ENCODE results near the gene GOT1.
A peak's percentile ranks its signal among the peaks of the same experiment; 100 is the strongest.

Gene GOT1

GRCh38 chr10:99432881-99433280, 2.5 kb upstream of the GOT1 start:
- no peak for DNase-seq

- DNase-seq: no peak
These were observed 1.6 kb upstream of the GOT1 start for GRCh38 chr10:99432047-99432446.

DNA sequence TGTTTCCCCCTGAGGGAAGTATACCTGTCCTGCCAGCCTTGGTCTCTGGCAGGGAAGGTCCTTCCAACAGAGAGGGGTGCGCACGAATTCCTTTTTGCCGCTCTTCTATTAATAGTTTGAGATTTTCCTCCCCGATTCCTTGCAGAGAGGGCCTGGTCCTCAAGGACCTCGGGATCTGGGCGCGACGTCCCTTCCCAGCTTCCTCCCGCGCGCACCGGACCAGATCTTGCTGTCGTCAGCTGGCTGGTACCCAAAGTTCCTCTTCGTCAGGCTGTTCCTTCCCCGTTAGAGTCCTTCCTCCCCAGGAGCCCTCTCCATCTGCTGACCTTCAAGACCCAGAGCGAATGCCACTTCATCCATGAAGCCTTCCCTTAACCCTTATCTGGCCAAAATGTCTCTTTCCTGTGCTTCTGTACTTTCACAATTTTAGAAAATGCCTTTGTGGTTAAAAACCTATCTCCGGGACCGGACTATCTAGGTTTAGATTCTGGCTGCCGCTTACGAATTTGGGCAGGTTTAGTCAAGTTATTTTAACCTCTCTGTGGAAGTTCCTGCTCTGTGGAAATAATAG, 851 bp upstream of the GOT1 start:
- peak; percentile 36 for DNase-seq

- no peak for DNase-seq
These were observed 341 bp downstream of the GOT1 start for GRCh38 chr10:99430116-99430450.

- DNase-seq: no peak
These were observed 818 bp downstream of the GOT1 start for GRCh38 chr10:99429517-99430095.

DNA sequence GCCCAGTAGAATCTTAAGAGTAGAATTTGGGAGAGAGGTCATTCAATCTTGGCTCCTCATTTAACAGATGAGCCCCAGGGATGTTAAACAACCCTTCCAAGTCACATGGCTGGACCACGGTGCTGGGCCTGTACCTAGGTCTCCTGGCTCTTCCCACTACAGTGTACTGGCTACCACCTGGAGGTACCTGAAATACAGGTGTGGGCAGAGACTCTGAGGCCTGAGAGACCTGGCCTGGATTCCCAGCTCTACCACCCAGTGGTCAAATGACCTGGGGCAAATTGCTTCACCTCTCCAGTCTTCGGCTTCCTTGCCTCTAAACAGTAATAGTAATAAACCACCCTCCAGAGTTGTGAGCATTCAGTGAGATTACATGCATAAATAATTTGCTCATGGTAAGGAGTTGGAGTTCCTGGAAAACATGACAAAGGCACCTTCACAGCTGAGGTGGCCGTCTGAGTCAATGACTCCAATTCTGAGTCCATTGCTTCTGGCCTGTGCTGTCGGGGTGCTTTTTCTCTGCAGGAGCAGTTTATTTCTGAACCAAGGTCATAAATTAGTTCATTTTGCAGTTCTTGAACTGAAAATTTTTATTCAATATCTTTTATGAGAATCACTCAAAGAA, 2.7 kb downstream of the GOT1 start:
- DNase-seq: no peak

- DNase-seq: no peak
These were observed 3.7 kb downstream of the GOT1 start for GRCh38 chr10:99426689-99427088.

DNA sequence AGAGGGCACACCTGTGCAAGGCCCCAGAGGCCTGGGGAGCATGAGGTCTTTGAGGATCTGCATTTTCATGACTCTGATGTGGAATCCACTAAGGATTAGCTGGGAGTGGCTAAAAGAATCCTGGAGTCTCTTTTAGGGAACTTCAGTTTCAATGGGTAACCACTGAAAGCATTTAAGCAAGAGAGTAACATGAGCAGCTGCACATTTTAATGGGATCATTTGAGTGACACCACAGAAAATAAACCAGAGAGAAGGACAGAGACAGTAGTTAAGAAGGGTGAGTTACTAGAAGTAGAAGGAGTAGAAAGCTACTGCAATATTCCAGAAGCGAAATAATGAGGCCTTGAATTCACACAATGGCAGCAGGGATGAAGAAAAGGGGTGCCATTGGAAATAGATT, 5.2 kb downstream of the GOT1 start:
- DNase-seq: no peak

GRCh38 chr10:99424656-99425055, 5.8 kb downstream of the GOT1 start:
- no peak for DNase-seq

- no peak for DNase-seq
These were observed 7.8 kb downstream of the GOT1 start for GRCh38 chr10:99422529-99423096.

- no peak for DNase-seq
These were observed 9.1 kb downstream of the GOT1 start for GRCh38 chr10:99421233-99421739.

GRCh38 chr10:99419688-99420087, 10.7 kb downstream of the GOT1 start:
- no peak for DNase-seq

DNA sequence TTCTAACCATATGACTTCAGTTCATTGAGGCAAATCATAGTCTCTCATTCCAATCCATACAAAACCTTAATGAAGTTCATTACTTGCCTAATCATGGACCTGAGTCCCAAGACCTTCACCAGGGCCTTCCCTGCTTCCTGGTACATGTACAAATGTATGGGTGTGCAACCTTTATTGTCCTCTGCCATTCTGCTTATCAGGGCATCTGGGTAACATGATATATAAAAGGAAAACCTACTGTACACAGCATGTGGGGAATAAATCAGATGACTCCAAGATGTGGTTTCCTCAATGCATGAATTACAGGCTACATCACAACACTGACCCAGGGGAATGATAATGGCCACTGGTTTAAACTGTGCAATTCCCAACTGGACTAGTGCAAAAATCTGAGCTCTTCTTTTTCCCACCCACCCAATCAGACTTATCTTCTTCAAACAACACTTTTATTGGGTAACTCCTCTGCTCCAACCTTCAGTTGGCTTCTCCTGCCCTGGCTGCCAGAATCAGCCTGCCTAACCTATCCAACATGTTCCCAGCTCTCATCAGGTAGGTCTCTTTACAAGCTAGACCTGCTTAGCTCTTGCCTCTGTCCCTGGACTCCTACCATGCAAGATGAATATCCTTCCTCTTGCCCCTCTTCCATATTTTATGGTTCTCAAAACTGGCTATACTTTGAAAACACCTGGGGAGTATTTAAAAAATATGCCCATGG, 11.4 kb downstream of the GOT1 start:
- no peak for DNase-seq

DNA sequence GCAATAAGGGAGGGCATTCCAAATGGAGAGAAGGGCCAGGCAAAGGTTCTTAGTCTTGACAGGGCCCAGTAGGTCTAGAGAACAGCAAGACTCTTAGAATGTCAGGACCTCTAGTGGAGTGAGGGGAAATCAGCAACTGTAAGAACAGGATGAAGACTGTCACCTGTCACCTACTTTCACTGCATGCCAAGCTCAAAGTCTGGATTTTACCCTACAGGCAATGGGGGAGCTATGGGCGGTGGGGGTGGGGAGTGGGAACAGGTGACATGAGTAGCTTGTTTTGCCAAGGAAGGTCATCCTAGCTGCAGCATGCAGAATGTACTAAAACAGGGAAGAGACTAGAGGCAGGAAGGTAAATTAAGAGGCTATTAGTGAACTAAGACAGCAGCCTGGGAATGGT, 18.3 kb downstream of the GOT1 start:
- DNase-seq: no peak

DNA sequence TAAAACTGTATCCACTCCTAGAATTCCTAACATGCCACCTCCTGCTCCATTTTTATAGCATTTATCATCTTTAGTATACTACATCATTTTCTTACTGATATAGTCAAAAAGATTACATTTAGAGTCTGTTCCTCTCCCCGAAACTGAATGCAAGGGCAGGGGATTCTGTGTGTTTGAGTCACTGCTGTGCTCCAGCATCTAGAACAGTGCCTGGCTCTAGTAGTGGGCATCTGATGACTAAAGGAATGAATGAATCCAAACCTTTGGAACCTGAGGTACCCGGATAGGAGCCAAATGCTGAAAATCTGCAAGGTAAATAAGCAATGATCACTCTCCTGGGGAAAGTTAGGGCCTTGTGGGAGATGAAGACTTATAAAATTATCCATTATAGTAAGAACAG, 18.9 kb downstream of the GOT1 start:
- DNase-seq: no peak

- no peak for DNase-seq
These were observed 19.5 kb downstream of the GOT1 start for GRCh38 chr10:99410876-99411275.

- no peak for DNase-seq
These were observed 20.3 kb downstream of the GOT1 start for GRCh38 chr10:99410146-99410545.

GRCh38 chr10:99406149-99406548, 24.3 kb downstream of the GOT1 start:
- DNase-seq: no peak

DNA sequence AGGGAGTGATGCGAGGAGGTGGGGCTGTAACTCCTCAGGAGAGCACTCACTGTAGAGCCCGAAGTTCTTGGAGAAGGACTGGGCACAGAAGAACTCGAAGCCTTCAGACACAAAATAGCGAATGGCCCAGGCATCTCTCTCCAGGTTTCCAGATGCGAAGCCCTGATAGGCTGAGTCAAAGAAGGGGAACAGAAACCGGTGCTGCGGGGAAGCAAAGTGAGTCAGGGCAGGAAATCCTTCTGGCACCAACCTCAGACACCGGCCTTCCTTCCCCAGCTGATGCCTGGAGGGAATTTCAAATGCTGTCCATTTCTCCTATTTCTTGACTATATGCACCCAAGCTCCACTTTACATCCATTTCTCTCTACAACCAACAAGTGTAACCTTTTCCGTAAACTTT, 26.8 kb downstream of the GOT1 start:
- no peak for DNase-seq

DNA sequence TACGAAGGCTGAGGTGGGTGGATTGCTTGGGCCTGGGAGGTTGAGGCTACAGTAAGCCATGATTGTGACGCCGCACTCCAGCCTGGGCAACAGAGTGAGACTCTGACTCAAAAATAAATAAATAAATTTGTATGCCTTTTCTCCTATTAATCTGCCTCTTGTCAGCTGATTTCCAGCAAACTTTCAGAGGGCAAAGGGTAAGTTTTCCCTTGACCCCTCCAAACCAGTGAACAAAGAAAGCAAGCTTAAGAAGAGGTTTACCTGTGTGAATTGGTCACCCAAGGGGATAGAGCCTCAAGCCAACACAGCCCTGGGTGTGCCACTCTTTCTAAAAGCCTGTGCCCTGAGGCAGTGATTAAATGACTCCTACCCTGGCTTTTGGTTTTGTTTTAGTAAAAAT, 30.8 kb downstream of the GOT1 start:
- no peak for DNase-seq

DNA sequence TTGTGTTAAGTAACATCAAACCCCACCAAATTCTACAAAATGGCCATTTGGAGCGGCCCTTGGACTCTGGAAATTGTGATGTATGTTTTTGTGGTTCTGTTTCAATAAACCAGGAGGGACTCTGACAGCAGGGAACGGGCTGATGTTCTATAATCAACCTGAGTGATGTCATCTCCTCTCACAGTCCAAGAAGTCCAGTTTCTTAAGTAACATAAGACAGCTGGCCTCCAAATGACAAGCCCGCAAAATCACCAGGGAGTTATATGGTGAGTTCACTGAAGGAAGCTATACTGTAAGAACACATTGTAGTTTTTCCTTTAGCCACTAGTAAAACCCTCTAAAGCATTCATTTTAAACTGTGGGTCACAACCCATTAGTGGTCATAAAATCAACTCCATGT, 34.0 kb downstream of the GOT1 start:
- DNase-seq: no peak

- DNase-seq: no peak
These were observed 34.5 kb downstream of the GOT1 start for GRCh38 chr10:99395750-99396445.

DNA sequence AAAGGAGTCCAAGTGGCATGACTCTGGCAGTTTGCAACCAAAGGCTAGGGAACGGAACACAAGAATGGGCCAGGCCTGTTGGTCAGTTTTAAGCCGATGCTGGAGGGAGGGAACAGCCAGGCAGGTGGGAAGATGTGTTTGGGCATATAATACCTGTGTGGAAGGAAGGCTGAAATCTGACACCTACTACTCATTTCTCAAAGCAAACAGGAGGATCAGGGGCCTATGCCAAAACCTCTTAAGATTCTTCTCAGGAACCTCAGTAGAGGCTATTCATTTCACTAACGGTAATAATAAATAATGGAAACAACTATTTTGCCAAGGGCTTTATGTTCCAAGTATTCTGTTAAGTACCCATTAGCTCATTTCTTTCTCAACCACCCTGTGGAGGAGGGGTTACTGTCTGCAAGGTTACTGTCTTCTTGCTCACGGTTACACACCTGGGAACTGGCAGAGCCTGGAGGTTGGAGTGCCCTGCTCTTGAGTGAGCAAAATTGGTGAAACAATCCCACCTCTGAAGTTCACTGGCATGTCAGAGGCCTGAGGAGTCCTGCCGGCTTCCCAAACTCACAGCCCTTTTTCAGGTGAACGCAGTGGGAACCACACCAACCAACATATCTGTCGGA, 35.5 kb downstream of the GOT1 start:
- DNase-seq: no peak

Data from CD4-positive, alpha-beta T cell treated with Interleukin-15 for 1 hour (primary cell).